ENCODE measurements around the gene MAGEB1.

MAGEB1 gene

GRCh38 chrX:30246769-30247489 lies at the start of gene MAGEB1:
Gene MAGEB1 (plus strand): TSS chrX:30247146. CDS start chrX:30250494, 3,348 bp downstream.
- peak in 1 of 2 experiments; percentile 4 for DNase-seq

GRCh38 chrX:30212172-30212571 lies 34.8 kb upstream of the MAGEB1 start:
- DNase-seq: no peak

GRCh38 chrX:30215357-30215843 lies 31.5 kb upstream of the MAGEB1 start, which contains the start of gene MAGEB2:
Gene MAGEB2 (plus strand): TSS chrX:30215563. CDS start chrX:30218581, 3,018 bp downstream.
- DNase-seq: peak in 1 of 2 experiments; percentile 21

GRCh38 chrX:30217465-30217864 lies 29.5 kb upstream of the MAGEB1 start:
- no peak for DNase-seq

GRCh38 chrX:30219372-30219771 lies 27.6 kb upstream of the MAGEB1 start:
- no peak for DNase-seq

GRCh38 chrX:30220661-30221060 lies 26.3 kb upstream of the MAGEB1 start:
- no peak for DNase-seq

- DNase-seq: no peak
These were observed 22.4 kb upstream of the MAGEB1 start for GRCh38 chrX:30224536-30224935.

GRCh38 chrX:30228526-30228925 lies 18.4 kb upstream of the MAGEB1 start:
- no peak for DNase-seq

GRCh38 chrX:30230395-30230794 lies 16.6 kb upstream of the MAGEB1 start, which contains the start of gene MAGEB3:
Gene MAGEB3 (plus strand): TSS chrX:30230657. CDS start chrX:30235925, 5,268 bp downstream.
- no peak for DNase-seq

GRCh38 chrX:30241724-30242415 lies 5.1 kb upstream of the MAGEB1 start, which contains the start of gene MAGEB4:
Gene MAGEB4 (plus strand): TSS chrX:30242000. CDS start chrX:30242136, 136 bp downstream.
- no peak for DNase-seq

GRCh38 chrX:30248854-30249253 lies 1.9 kb downstream of the MAGEB1 start:
- no peak for DNase-seq

GRCh38 chrX:30253257-30253656 lies 6.3 kb downstream of the MAGEB1 start:
- no peak for DNase-seq

- DNase-seq: no peak
These were observed 13.0 kb downstream of the MAGEB1 start for GRCh38 chrX:30259927-30260326.

GRCh38 chrX:30261012-30261411 lies 14.1 kb downstream of the MAGEB1 start:
- no peak for DNase-seq

GRCh38 chrX:30262763-30263162 lies 15.8 kb downstream of the MAGEB1 start:
- no peak for DNase-seq

- no peak for DNase-seq
These were observed 23.7 kb downstream of the MAGEB1 start for GRCh38 chrX:30270639-30271038.

- peak in 1 of 2 experiments; percentile 2 for DNase-seq
These were observed 28.6 kb downstream of the MAGEB1 start for GRCh38 chrX:30275498-30275897.

GRCh38 chrX:30278365-30278764 lies 31.4 kb downstream of the MAGEB1 start:
- no peak for DNase-seq

GRCh38 chrX:30280428-30280827 lies 33.5 kb downstream of the MAGEB1 start:
- no peak for DNase-seq

GRCh38 chrX:30282527-30282926 lies 35.6 kb downstream of the MAGEB1 start:
- DNase-seq: no peak

GRCh38 chrX:30283456-30284200 lies 36.7 kb downstream of the MAGEB1 start:
- DNase-seq: no peak

GRCh38 chrX:30296408-30297254 lies 49.7 kb downstream of the MAGEB1 start:
- DNase-seq: no peak

Measured in NCI-H526 (cell line).